Kidney glomerular epithelial cell (primary cell): ENCODE results near the gene JAK3.
"Not testable (repeated sequence)": the region's sequence is repeated elsewhere in the genome, so short reads cannot be mapped to it uniquely, and the experiment has no call there.

Source experiments
- DNase-seq: peaks from one replicate; lab custom pipeline; 2025; lab: John Stamatoyannopoulos, UW

The JAK3 gene

DNA sequence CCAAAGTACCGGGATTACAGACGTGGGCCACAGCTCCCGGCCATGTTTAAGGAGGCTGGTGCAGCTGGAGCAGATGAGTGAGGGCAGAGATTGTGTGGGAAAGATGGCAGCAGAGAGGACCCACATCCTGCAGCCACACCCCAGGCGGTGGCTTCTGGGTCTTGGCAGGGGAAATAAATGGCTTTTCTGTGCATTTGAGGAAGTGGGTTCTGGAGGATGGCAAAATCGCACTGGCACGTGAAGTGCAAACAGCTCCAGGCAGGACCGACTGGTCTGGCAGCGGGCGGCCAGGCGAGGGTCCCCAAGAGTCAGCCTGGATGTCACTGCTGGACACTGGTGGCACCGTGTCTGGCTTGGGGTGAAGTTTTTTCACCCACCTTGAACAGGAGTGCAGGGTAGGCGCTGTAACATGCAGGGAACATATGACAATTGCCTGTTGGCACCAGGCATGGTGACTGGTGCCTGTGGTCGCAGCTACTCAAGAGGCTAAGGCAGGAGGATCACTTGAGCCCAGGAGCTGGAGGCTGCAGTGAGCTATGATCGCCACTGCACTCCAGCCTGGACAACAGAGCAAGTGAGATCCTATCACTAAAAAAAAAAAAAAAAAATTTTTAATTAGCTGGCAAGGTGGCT, 44.4 kb downstream of the JAK3 start:
- no peak for DNase-seq

GRCh38 chr19:17802137-17802858, 45.5 kb downstream of the JAK3 start:
- DNase-seq = no peak

GRCh38 chr19:17798599-17798998, 49.2 kb downstream of the JAK3 start:
- DNase-seq = not testable (repeated sequence)

- DNase-seq = no peak
Measured at GRCh38 chr19:17797424-17798201, 50.2 kb downstream of the JAK3 start.

GRCh38 chr19:17796838-17797423, 50.9 kb downstream of the JAK3 start:
- no peak for DNase-seq

DNA sequence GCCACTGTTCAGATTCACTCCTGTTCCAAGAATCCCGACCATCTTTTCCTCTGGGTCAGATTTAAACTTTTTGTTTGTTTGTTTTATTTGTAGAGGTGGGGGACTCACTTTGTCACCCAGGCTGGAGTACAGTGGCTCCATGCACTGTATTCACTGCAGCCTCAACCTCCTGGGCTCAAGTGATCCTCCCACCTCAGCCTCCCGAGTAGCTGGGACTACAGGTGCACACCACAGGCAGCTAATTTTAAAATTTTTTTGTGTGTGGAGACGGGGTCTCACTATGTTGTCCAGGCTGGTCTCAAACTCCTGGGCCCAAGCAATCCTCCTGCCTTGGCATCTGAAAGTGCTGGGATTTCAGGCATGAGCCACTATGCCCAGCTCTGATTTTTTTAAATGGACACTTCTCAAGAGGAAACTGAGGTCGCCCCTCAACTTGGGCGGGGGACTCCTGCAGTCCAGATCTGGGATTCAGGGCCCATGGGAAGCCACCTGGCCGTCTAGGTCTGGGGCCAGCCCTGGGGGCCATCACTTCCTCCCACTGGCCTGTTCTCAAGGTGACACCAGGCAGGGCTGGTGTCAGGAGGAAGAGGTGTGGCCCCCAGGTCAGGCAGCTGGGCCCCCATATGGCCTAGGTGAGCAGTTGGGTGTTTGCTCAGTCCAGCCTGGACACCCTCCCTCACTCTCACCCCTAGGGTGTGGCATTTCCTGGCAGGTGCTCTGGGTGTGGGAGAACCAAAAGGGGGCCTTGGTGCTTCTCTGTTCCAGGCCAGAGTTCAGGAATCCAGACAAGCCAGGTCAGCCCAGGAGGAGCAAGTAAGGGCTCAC, 51.6 kb downstream of the JAK3 start:
- DNase-seq = no peak

DNA sequence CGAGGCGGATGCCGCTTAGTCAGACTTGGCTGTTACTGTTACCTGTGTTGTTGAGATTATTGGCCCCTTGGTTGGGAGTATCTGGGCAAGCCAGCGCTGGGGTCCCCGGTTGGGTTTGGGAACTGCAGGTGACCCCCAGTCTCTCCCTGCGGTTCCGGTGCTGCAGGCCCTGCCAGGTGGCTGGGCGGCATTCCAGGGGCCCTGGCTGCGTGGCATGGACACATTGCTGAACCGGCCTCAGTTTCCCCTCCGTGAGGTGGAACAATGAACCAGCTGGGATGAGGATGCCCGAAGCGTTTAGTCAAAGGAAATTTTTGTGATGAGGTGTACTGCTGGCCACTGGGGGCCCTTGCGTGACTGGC, 52.3 kb downstream of the JAK3 start:
- DNase-seq = no peak

GRCh38 chr19:17794731-17795494, 52.9 kb downstream of the JAK3 start, which contains the start of gene B3GNT3:
TSS of gene B3GNT3 (plus strand) at chr19:17795138. CDS start at chr19:17807808, 12,670 bp downstream.
- DNase-seq = no peak

- DNase-seq = no peak
Measured at GRCh38 chr19:17794412-17794730, 53.4 kb downstream of the JAK3 start.

DNA sequence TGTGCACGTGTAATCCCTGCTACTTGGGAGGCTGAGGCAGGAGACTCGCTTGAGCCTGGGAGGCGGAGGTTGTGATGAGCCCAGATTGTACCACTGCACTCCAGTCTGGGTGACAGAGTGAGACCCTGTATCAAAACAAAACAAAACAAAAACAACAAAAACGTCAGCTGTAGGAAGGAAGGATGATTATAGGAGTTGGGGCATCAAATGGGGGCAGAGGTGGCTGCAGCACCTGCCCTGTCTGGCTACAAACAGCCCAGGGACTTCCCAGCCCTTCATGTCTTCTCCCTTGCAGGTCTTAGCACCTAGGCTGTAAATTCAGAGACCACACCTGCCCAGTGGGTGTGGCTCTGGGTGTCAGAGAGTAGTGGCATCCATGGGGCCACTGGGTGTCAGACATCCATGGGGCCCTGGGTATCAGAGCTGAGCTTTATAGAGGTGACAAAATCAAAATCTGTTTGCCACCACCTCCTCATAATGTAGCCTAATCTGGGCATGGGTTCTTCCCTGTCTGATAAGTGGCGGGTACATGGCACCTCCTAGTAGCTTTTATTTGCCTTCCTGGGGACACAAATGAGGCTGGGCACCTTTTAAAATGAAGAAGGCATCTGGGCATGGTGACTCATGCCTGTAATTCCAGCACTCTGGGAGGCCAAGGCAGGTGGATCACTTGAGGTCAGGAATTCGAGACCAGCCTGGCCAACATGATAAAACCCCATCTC, 57.6 kb downstream of the JAK3 start:
- no peak for DNase-seq

DNA sequence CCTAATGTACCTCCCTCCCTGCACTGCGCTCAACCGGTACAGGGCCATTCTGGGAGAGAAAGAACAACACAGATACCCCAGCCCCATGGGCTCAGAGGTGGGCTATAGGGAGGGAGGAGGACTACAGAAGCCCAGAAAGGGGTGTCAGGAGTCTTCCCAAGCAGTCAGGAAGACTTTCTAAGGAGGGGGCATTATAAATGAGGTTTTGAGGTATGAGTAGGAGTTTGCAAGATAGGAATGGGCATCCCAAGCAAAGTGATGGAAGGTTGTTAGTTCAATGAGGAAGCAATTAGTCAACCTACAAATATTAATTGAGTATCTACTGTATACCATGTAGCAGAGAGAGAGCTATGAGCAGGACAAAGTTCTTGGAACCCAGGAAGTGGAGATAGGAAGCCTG, 59.1 kb downstream of the JAK3 start:
- DNase-seq = no peak

GRCh38 chr19:17787274-17787913, 60.4 kb downstream of the JAK3 start:
- no peak for DNase-seq

DNA sequence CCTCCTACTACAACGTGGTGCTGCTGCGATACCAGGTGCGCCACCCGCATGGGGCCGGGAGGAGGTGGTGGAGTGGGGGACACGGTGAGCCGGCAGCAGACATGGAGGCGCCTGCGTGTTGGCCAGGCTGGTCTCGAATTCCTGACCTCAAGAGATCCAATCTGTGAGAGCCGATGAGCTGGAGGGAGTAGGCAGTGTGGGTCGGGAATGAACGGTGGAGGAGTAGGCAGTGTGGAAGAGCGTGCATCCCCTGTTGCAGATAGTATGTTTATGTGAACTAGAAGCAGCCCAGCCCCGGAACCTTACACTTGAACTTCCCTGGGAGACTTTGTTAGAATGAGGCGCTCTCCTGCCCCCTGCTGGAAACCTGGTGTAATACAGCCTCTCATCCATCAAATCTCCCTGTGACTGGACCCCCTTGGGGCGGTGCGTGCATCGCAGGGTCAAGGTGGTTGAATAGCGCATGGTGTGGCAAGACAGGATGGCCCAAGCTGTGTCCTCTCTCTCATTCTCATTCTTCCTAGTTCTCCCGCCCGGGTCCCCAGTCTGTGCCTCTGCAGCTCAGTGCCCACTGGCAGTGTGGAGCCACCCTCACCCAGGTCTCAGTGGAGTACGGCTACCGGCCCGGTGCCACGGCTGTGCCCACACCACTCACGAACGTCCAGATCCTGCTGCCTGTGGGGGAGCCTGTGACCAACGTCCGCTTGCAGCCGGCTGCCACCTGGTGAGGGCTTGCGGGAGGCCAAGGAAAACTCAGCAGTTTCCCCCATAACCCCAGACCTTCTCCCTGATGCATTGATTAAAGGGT, 63.4 kb downstream of the JAK3 start:
- DNase-seq = peak; percentile 41

DNA sequence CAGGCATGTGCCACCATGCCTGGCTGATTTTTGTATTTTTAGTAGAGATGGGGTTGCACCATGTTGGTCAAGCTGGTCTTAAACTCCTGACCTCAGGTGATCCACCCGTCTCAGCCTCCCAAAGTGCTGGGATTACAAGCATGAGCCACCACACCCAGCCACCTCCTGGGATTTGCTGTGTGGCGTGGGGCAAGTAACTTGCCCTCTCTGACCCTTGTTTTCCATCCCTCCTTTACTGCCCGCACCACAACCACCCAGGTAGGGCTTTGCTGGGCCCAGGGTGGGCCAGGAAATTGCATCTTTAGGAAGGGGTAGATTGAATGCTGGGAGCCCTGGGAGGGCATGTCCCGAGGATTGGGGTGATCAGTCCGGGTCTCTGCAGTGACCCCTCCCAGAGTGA, 64.1 kb downstream of the JAK3 start:
- DNase-seq = not testable (repeated sequence)

DNA sequence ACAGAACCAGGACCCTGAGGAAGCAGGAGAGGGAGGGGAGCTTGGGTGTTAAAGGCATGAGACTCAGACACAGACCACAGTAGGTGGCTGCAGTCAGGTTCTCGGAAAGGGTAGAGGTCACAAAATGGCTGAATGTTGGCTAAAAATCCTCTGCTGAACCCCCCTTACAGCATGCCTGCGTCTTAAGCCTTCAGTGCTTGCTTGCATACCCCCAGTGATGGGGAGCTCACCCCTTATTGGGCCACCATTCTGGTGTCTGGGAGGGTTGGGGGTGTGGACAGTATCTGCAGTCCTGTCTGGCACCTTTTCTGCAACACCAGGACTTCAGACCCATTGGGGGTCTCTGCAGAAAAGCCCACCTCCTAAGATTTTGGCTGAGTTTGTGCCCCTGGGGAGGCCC, 67.0 kb downstream of the JAK3 start:
- DNase-seq = no peak

GRCh38 chr19:17778968-17779929, 68.5 kb downstream of the JAK3 start:
- DNase-seq = no peak

GRCh38 chr19:17778251-17778967, 69.4 kb downstream of the JAK3 start:
- no peak for DNase-seq
